ENCODE measurements around the gene NCKAP5L. TPM values are rescaled to one million over a fixed set of nuclear protein-coding genes. Genes with fewer than 3 reads are reported as not detected.

Gene NCKAP5L
- total and polyA plus RNA-seq, 2 of the 8 experiments (the other 6 are each of a cell fraction or from before 2014, with no cell fraction given), result 9.4 to 27.9 TPM

DNA sequence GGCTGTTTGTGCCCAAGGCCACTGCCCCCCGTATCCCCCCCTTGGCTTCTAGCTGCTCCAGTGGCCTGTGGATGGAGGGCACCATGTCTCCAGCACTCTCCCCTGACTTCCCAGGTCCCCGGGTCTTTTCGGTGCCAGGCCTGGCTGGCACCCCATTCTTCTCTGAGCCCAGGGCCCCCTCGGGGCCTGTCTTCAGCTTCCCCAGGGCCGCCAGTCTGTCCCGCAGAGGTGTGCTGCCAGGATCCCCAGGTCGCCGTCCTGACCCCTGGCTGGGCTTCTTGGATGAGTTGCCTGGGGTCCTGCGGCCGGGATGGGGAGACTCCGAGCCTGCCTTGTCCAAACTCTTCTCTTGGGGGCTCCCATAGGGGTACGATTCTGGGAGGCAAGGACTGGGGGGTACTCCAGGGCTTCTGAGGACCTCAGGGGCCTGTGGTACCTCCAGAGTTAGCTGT, 32.5 kb downstream of the NCKAP5L start:
- H3K27me3 ChIP-seq (replicated peaks in 1 of 4; ENCODE audit: control insufficient read depth in 3 of 4, extremely low read depth in 1 of 4, insufficient read depth in 3 of 4, low read length in 3 of 4), result no peaks in the 10 kb centered on the region
- no peak for DNase-seq (ENCODE audit: low read depth in 1 of 2, low spot score in 2 of 2)
- no peak overlapping the region for H3K56ac ChIP-seq (replicated peaks; ENCODE audit: insufficient read length, low read depth, low read length)
- peaks cover 0 to 8% of the 10 kb centered on the region in 2 experiments for H4K20me1 ChIP-seq (replicated peaks in 1 of 2; ENCODE audit: control insufficient read depth in 1 of 2, insufficient read depth in 2 of 2, low read length in 2 of 2)
- H2BK5ac ChIP-seq (ENCODE audit: low read depth, low read length), result no peak overlapping the region
- CTCF ChIA-PET (ENCODE audit: partially characterized antibody), result interaction anchor here (0.6 to 8.1 kb wide), 11 partner anchors 9 to 219 kb away, joined by 3 to 54 read pairs (median 5); no protein-coding TSS in a partner anchor
- peaks cover 0 to 3% (median 0%) of the 10 kb centered on the region in 4 experiments; a peak in 1 of 7 replicates for H3K4me1 ChIP-seq (replicated peaks in 1 of 4; ENCODE audit: control insufficient read depth in 3 of 4, insufficient read depth in 4 of 4, low read length in 3 of 4)
- no peaks in the 10 kb centered on the region for H3K23me2 ChIP-seq (ENCODE audit: low read depth, low read length)
- peaks cover 2 to 20% (median 17%) of the 10 kb centered on the region in 4 experiments; a peak in 5 of 8 replicates for H3K36me3 ChIP-seq (ENCODE audit: control insufficient read depth in 2 of 4, insufficient read depth in 4 of 4, low read length in 3 of 4)
- no peak overlapping the region for H3K27ac ChIP-seq (ENCODE audit: low read depth, low read length)
- no peak overlapping the region for H4K91ac ChIP-seq (replicated peaks; ENCODE audit: insufficient read length, low read length)
- FAIRE-seq, result no peak
- H2AFZ ChIP-seq (ENCODE audit: low read length), result no peak overlapping the region
- no peak overlapping the region for H3K18ac ChIP-seq (ENCODE audit: extremely low read depth, low read length)
- H2BK120ac ChIP-seq (replicated peaks; ENCODE audit: low read depth, low read length), result no peak overlapping the region
- no peak overlapping the region for H3K4me3 ChIP-seq (ENCODE audit: extremely low read depth in 1 of 4, insufficient read depth in 2 of 4, low read depth in 3 of 4, low read length in 4 of 4)
- H3K9ac ChIP-seq (replicated peaks in 1 of 4; ENCODE audit: extremely low read depth in 1 of 4, low read depth in 3 of 4, low read length in 3 of 4), result no peak overlapping the region
- no peak overlapping the region for H3K4ac ChIP-seq (replicated peaks; ENCODE audit: insufficient read length, low read depth, low read length)
- no peak overlapping the region for H3K23ac ChIP-seq (ENCODE audit: insufficient read length)
- no peaks in the 10 kb centered on the region for H3K9me3 ChIP-seq (ENCODE audit: insufficient read depth in 2 of 2, low read depth in 1 of 2, low read length in 1 of 2)
- H4K5ac ChIP-seq (ENCODE audit: insufficient read length, low read depth, low read length), result no peak overlapping the region
- POLR2A ChIA-PET (ENCODE audit: partially characterized antibody), result interaction anchor here (0.6 to 3.9 kb wide), 7 partner anchors 10 to 54 kb away, joined by 3 to 14 read pairs (median 6); partner anchors contain the start of genes NCKAP5L and TMBIM6
- H3K4me2 ChIP-seq (ENCODE audit: insufficient read depth in 1 of 2, low read depth in 2 of 2, low read length in 2 of 2), result no peak overlapping the region
- no peak overlapping the region for H2BK15ac ChIP-seq (ENCODE audit: low read length)
- no peaks in the 10 kb centered on the region for H3K79me2 ChIP-seq (ENCODE audit: control insufficient read depth in 1 of 2, insufficient read depth in 2 of 2, low read length in 2 of 2)
- WGBS, 2 experiments (ENCODE audit: extremely low coverage in 1 of 2, insufficient coverage in 1 of 2, insufficient read length in 1 of 2, insufficient replicate concordance in 2 of 2, low coverage in 1 of 2, low lambda C conversion rate in 2 of 2, missing lambda C conversion rate in 1 of 2), result 91% methylated on average over 9 of the region's 12 CpGs; no CpG with 5 or more reads in 1 of the 2 experiments
- no peaks in the 10 kb centered on the region for H3K79me1 ChIP-seq (ENCODE audit: low read depth, low read length)
- H4K8ac ChIP-seq (ENCODE audit: extremely low read depth, insufficient read depth, low read length), result no peak overlapping the region
- no peak overlapping the region for H3K14ac ChIP-seq (ENCODE audit: insufficient read length)
- H2BK20ac ChIP-seq (ENCODE audit: low read length), result no peak overlapping the region
- no peak overlapping the region for H2AK5ac ChIP-seq (ENCODE audit: low read depth, low read length)
- no peak overlapping the region for H2BK12ac ChIP-seq (ENCODE audit: low read depth, low read length)
- TF ChIP-seq ZNF274 (IDR thresholded peaks at IDR 0.05; ENCODE audit: borderline replicate concordance, extremely low read depth, low read length) (no peak), RNF2 (IDR thresholded peaks at IDR 0.05; ENCODE audit: borderline replicate concordance, low read depth, low read length, missing control alignments, poor library complexity, severe bottlenecking) (no peak), EZH2 (IDR thresholded peaks at IDR 0.05; ENCODE audit: low read depth, low read length, severe bottlenecking) (no peak), CHD2 (IDR thresholded peaks at IDR 0.05; ENCODE audit: low read length) (no peak), JUND (IDR thresholded peaks at IDR 0.05; ENCODE audit: low read length) (no peak), CEBPB (IDR thresholded peaks at IDR 0.05; ENCODE audit: low read depth, low read length) (no peak), HDAC2 (IDR thresholded peaks at IDR 0.05; ENCODE audit: borderline replicate concordance in 1 of 2, low read depth in 2 of 2, low read length in 2 of 2) (no peak)

Data from H1 (cell line).